H4 (cell line): ENCODE measurements around the gene PALLD. TPM values are rescaled to one million over a fixed set of nuclear protein-coding genes. Genes with fewer than 3 reads are reported as not detected.

Source experiments
- DNase-seq: peaks from one replicate; pipeline ENCODE4 v3.0.0-alpha.2; 2015; ENCODE audit warnings: low spot score
- total RNA-seq: library from RNA; depleted of rRNA; stranded (reverse); fragments of >200 nt; shearing (Covaris generic); gene quantifications from 2 replicates; pipeline ENCODE4 v1.2.3, GENCODE V29; 2014

PALLD gene
- total RNA-seq, 1 experiment from 2014 or later: 82.3 TPM

GRCh38 chr4:168830777-168831512 lies 334.1 kb downstream of the PALLD start:
- DNase-seq: no peak

GRCh38 chr4:168831585-168831918 lies 334.7 kb downstream of the PALLD start:
- DNase-seq: no peak

DNA sequence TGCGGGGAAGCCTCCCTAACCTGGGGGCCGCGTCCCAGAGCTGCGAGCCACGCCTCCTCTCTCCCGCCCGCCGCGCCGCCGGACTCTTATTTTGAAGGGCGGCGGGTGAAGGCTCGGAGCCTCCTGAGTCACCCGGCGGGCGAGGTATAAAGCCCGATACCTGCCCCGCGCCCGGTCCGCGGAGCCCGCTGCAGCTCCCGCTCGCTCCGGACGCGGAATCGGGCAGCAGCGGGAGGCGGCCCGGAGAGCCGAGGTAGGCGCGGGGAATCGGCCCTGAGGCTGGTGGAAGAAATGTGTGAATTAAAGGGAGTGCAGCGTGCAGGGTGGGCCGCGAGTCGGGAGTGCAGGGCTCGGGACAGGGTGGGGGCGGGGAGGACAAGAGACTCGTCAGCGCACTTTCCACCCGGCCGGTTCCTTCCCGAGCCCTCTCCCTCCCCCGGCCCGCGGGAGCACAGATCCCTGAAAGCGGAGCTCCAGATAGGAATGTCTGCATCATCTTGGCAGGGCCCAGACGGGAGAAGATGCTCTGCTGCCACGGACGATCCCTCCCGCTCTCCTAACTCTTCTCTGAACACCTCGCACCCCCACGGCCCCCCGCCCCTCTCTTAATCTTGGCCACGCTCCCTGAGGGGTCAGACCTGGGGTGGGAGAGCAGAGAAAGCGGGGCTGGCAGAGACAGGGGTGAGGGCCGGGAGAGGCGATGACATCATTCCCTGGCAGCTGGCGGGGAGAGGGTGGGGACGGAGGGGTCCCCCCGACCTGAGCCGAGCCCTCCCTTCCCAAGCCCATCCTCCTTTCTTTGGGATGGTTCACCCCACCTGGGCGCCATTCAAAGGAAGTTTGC lies 335.3 kb downstream of the PALLD start:
- peak; percentile 77 for DNase-seq

- no peak for DNase-seq
These were observed 336.1 kb downstream of the PALLD start for GRCh38 chr4:168832763-168833575.

DNA sequence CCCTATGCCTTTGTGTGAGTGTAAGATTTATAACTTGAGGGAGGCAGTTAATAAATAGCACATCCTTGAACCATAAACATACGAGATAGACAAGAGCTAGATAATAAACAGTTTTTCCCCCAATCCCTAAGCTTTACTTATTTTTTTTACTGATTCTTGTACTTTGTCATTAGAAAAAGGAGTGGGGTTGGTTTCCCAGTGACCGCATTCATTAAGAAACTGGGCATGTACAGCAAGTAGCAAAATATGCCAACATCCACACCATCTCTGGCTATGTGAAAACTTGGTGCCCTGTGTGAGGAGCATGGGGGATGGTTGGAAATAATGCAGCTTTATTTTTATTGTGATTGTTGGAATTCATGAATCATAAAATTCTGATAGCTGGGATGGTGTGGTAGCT lies 337.0 kb downstream of the PALLD start:
- no peak for DNase-seq

- no peak for DNase-seq
These were observed 339.1 kb downstream of the PALLD start for GRCh38 chr4:168835880-168836454.

GRCh38 chr4:168836490-168836889 lies 339.6 kb downstream of the PALLD start:
- DNase-seq: no peak

DNA sequence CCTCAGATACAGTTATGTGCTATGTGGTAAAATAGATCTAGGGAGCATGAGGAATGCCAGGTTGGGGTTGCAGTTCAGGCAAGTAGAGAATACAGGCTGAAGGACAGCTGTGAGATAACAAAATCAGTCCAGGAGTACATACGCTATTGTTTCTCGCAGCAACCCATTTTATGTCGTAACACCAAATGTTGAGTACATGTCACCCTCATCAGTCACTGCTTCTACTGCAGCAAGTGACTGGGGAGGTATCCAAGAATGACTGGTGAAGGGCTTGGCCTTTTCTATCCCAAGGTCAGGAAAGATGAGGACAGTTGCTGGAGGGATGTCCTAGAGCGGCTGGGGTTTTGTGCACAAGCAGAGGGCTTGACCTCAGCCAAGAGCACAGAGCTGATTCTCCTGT lies 341.1 kb downstream of the PALLD start:
- DNase-seq: no peak

DNA sequence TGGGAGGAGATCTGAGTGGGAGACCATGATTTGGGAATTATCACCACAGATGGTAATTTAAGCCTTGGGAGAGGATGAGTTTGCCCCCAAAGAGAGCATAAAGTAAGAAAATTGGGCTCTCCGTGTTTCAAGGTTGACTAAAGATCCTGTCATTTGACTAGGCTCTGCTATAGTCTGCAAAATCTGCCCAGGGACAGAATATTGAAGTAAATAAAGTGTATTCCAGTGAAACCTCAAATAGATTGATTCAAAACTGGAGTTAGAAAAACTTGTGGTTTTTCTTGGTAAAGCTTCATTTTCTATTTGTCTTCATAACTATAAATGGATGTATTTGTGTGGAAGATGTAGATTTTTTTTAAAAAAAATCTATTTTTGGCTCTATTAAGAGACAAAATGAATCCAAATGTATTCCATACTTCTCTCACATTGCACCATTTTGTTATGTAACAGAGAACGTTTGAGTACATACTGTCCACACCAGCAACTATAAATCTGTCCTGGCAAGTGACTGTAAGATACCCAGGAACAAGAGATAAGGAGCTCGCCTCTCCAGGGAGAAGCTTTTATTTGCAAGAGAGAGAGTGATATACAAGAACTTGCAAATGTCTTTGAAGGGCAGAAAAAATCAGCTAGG lies 343.0 kb downstream of the PALLD start:
- no peak for DNase-seq

GRCh38 chr4:168840392-168840763 lies 343.5 kb downstream of the PALLD start:
- no peak for DNase-seq

GRCh38 chr4:168841000-168841671 lies 344.3 kb downstream of the PALLD start:
- DNase-seq: no peak

GRCh38 chr4:168841672-168842019 lies 344.8 kb downstream of the PALLD start:
- DNase-seq: no peak

DNA sequence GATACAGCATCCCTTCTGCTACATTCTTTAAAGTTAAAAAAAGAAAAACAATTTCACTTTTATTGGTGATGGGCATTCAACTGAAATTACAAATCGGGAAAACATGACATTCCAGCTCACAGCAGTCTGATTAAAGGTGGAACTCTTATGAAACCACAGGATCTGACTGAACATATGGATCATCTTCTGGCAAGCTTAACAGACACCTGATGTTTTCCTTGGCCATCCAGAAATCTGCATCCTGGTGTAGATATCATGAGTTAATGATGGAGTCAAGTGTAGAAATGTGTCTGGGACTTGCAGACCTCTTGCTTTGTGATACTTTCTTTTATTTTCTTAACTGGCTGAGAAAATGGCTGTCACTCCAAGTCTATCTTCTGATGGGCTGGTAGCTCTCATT lies 345.3 kb downstream of the PALLD start:
- no peak for DNase-seq

GRCh38 chr4:168843635-168844034 lies 346.8 kb downstream of the PALLD start:
- DNase-seq: no peak

DNA sequence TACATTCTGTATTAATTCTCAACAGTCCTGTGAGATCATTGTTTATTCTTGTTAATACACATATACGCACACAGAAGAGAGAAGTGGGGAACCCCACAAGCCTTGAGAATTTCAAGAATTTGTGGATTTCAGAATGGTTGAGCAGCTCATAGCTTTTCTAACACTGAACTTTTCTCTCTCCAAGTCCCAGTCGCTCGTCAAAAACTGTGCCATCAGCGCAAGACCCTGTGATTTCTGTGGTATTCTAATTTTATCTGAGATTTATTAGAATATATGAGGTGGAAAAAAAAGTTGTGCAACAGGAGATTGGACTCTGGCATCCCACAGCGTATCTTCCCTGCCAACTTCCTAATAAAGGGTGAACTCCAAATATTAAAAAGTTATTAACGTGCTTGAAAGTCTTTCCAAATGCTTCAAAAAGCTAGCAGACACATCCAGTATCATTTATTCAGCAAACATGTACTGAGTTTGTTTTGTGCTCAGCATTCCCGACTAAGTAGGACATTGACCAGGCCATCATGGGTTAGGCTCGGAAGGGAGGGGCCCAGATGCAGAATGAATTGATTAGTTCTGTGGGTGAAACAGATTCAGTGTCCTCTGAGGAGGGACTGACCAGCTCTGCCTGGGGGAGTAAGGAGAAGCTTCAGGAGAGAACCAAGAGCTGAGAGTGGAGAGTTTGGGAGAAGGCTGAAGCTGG lies 347.6 kb downstream of the PALLD start:
- no peak for DNase-seq

DNA sequence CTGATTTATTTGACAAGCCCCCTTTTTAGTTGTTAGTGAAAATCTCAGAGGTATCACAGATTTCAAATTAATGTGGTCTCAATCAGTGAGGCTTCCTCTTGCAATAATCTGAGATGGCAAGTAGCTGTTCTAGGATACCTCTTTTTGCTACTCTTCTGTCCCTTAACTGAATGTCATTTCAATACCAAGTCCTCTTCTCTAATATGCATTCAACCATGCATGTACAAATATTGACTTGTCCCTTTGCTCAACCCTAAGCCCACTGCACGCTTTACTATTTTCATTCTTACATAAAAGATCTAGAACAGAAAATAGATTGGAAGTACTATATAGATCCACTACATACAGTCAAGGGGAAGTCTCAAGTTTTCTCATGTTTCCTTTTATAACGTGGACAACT lies 349.0 kb downstream of the PALLD start:
- no peak for DNase-seq

GRCh38 chr4:168846414-168846813 lies 349.6 kb downstream of the PALLD start:
- no peak for DNase-seq

DNA sequence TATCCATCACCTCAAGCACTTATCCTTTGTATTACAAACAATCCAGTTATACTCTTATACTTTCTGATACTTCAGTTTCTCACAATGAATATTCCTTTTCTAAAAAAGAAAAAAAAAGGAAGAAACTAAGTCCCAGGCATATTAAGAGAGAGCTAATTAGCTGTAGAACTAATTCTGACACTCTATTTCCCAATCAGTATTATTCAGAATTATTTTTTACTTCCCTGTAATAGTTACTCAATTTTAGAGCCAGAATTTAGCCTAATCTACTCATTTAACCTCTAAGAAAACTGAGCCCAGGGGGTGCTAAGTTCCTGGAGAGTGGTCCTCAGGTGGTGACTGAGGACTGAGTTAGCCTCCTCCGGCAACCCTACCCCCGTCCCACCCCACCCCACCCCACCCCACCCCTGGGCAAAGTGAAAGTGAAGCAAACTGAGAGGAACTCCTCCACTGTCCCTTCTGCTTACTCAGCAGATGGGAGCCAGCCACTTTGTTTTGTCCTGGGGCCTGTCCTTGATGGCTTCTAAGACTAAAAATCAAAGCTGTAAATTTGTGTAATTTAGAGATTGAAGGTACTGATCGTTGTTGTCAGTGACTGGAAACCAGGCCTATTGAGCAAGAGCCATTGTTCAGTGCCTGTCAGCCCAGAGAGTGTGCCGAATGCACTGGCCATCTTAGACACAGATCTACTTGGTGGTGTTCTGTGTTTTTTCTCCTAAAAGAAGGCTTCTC lies 351.1 kb downstream of the PALLD start:
- DNase-seq: no peak

GRCh38 chr4:168849030-168849675 lies 352.3 kb downstream of the PALLD start:
- no peak for DNase-seq
